Esophagus squamous epithelium (tissue), 4 donors: Measurements from ENCODE around the gene FHAD1.

ENCODE experiments used
- CTCF ChIP-seq, 6 experiments: fragments of 450-650 bp in 4 of 6; fragments of 200-600 bp in 2 of 6; sonication (generic) in 2 of 6; IDR thresholded peaks; one replicate each; pipeline ENCODE4 v1.5.1; 2016 to 2019; ENCODE audit warnings: antibody characterized with exemption in 6 of 6, mild to moderate bottlenecking in 4 of 6, moderate library complexity in 4 of 6
- POLR2A ChIP-seq, 4 donors: fragments of 450-650 bp; IDR thresholded peaks; one replicate each; pipeline ENCODE4 v1.6.1; 2017; ENCODE audit warnings: antibody characterized with exemption in 4 of 4, mild to moderate bottlenecking in 4 of 4, moderate library complexity in 3 of 4

- TF ChIP-seq CTCF (IDR thresholded peaks at IDR 0.05) (no peak), POLR2A (IDR thresholded peaks at IDR 0.05) (no peak)
Measured at GRCh38 chr1:15420853-15421465, 173.9 kb downstream of the FHAD1 start.
